Fibroblast of lung (primary cell): ENCODE results near the gene KRT32.

Experiments
- EZH2 ChIP-seq: IDR thresholded peaks from 2 replicates; pipeline ENCODE4 v1.5.1; 2012; ENCODE audit warnings: low read length, control low read depth, mild to moderate bottlenecking; ENCODE audit errors: missing control alignments
- TF ChIP-seq, protein P1 (sequence below), 2 donors: IDR thresholded peaks in 1 of 2; conservative IDR thresholded peaks in 1 of 2; 1 replicate in 1 of 2; 2 replicates in 1 of 2; pipeline ENCODE4 v1.5.1; 2011 to 2012; ENCODE audit warnings: low read length in 2 of 2, control low read depth in 1 of 2, inconsistent platforms in 1 of 2, low read depth in 1 of 2, mild to moderate bottlenecking in 1 of 2

DNA sequence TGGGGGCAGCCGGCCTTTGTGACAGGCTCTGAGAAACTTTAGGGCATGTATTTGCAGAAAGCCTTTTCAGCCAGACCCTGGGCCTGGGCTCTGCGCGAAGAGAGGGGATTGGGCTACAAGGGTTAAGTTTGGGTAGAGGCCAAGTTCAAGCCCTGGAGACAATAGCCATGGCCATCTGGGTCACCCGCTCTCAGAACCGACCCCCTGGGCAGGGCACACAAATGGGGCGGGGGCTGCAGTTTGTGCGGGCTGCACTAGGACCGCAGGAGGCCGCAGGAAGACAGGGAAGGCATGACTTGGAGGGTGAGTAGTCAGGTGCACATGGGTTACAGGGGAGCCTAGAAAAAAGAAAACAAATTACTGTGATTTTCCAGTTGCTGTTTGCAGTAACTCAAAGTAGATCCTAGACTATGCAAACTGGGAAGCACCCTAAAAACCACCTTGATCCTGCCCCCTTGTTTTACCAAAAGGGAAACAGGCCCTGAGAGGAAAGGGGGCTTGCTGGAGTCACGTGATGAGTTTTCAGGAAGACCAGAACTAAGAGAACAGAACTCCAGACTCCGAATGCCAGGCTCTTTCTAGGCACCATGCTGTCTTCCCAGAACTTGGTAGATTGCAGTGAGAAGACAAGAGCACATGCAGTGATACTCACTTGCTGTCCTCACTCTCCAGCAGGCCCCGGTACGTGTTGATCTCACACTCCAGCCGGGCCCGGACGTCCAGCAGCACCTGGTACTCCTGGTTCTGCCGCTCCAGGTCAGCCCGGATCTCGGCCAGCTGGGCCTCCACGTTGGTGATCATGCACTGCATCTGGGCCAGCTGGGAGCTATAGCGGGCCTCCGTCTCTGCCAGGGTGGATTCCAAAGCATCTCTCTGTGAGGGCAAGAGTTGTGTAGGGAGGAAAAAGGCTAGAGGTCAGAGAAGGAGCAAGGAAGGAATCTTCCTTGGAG is 10.0 kb upstream of the KRT32 start:
- TF ChIP-seq, protein P1, sequence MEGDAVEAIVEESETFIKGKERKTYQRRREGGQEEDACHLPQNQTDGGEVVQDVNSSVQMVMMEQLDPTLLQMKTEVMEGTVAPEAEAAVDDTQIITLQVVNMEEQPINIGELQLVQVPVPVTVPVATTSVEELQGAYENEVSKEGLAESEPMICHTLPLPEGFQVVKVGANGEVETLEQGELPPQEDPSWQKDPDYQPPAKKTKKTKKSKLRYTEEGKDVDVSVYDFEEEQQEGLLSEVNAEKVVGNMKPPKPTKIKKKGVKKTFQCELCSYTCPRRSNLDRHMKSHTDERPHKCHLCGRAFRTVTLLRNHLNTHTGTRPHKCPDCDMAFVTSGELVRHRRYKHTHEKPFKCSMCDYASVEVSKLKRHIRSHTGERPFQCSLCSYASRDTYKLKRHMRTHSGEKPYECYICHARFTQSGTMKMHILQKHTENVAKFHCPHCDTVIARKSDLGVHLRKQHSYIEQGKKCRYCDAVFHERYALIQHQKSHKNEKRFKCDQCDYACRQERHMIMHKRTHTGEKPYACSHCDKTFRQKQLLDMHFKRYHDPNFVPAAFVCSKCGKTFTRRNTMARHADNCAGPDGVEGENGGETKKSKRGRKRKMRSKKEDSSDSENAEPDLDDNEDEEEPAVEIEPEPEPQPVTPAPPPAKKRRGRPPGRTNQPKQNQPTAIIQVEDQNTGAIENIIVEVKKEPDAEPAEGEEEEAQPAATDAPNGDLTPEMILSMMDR (conservative IDR thresholded peaks at IDR 0.05 in 1 of 2, IDR thresholded peaks at IDR 0.05 in 1 of 2; ENCODE audit: low read depth in 1 of 2, low read length in 2 of 2) = no peak
- no peak for TF ChIP-seq EZH2
